HG03108 (cell line): Measurements from ENCODE around the gene ADGRE1.

Experiments
- ATAC-seq: cut with Tn5 transposase; IDR thresholded peaks from one replicate; pipeline ENCODE4 v1.9.1; 2021; ENCODE audit warnings: moderate library complexity; ENCODE audit not compliant: unreplicated experiment

The ADGRE1 gene

GRCh38 chr19:6947745-6948144 lies 60.4 kb downstream of the ADGRE1 start:
- peak; percentile 77 for ATAC-seq

DNA sequence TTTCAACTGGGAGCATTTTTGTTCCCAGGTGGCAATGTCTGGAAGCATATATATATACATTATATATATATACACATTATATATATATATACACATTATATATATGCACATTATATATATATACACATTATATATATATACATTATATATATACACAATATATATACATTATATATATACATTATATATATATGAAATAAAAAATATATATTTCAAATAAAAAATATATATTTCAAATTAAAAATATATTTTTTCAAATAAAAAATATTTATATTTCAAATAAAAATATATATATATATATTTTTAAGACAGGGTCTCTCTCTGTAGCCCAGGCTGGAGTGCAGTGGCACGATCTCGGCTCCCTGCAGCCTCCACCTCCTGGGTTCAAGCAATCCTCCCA lies 61.5 kb downstream of the ADGRE1 start:
- ATAC-seq: no peak

GRCh38 chr19:6952956-6953355 lies 65.6 kb downstream of the ADGRE1 start:
- ATAC-seq: no peak

DNA sequence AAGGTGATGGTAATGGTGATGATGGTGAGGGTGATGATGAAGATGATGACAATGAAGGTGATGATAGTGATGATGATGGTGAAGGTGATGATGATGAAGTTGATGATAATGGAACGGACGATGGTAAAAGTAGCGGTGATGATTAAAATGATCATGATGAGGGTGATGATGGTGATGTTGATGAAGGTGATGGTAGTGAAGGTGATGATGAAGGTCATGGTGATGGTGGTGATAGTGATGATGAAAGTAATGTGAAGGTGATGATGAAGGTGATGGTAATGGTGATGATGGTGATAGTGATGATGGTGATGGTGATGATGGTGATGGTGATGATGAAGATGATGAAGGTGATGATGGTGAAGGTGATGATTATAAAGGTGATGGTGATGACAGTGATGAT lies 67.7 kb downstream of the ADGRE1 start:
- no peak for ATAC-seq

DNA sequence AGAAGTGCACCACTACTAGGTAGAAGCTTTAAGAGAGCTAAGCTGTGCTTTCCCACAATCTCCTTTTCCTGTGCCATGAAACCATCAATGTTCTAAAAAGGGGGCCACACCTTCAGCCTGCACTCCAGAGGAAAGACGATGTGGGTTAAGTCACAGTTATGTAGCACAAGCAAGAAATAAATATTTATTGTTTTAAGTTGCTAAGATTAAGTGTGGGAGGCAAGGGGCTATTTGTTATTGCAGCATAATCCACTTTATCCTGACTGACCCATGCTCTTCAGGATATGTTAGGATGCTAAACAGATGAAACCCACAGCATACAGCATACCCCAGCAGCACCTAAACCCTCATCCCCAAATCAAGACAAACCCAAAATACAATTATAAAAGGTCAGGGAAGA lies 69.2 kb downstream of the ADGRE1 start:
- no peak for ATAC-seq

- ATAC-seq: no peak
Observed at GRCh38 chr19:6958791-6959190, 71.4 kb downstream of the ADGRE1 start.

DNA sequence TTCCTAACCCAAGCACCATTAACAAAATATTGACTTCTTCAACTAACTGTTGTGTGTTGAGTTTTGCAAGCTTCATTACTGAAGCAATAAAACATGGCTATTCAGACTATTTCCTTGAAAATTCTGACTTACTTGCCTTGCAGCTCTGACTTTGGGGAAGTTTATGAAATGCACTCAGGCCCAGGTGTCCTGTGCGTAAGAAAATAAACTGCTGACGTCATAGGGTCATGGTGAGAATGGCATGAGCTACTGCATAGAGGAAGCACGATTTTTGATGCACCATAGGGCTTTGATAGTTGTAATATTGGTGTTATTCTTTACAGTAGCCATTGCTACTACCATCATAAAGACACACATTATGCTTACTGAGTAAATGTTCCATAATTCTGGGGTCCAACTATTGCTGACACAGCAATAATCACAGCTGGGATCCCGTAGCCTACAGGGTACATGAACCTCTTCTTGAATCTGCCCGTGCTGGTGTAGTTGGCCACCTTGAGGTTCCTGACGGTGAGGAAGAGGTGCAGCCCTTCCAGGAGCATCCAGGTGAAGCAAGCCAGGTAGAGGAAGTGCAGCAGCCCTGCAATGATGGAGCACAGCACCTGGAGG lies 76.0 kb downstream of the ADGRE1 start:
- ATAC-seq: no peak

DNA sequence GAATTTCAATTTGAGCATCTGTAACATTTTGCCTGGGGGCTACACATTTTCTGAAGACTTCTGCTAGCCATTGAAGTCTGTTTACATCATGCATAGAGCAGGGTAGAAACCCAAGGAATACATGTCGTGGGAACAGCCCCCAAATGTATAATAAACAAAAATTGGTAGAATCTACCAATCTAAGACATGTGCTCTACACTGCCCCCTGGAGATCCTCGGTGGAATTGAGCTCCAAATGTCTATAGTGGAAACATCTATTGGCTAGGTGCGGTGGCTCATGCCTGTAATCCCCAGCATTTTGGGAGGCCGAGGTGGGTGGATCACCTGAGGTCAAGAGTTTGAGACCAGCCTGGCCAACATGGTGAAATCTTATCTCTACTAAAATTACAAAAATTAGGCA lies 76.6 kb downstream of the ADGRE1 start:
- ATAC-seq: no peak

GRCh38 chr19:6967967-6968366 lies 80.6 kb downstream of the ADGRE1 start:
- no peak for ATAC-seq

GRCh38 chr19:6969490-6969889 lies 82.1 kb downstream of the ADGRE1 start:
- no peak for ATAC-seq

DNA sequence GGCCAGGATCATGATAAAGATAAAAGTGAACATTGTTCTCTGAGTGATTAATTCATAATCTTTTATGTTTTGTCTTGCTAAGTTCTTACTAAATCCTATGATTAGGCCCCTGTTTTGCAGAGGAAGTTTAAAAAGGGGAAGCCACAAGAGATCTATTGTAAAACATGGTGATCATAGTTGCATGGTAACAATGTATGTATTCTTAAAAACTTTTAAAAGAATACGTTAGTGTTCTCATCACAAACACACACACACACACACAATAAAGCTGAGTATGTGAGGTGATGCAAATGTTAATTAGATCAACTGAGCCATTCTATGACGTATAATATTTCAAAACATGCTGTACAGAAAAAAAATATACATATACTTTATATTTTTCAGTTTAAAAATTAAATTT lies 82.6 kb downstream of the ADGRE1 start:
- ATAC-seq: no peak

DNA sequence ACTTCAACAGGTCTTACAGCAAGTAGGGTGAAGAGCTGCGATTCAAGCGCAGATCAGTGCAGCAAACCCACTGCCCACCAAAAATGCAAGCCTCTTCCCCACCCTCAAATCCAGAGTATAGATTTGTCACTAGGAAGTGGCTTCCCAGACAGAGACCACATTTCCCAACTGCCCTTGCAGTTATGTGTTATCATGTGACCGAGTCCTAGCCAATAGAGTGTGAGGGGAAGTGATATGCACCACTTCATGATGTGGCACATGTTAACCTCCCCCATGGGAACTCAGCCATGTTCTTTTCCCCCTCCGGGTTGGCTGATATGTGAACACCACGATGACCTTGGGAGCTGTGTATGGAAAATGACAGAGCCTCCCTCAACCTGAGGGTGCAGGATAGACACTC lies 83.1 kb downstream of the ADGRE1 start:
- ATAC-seq: no peak

GRCh38 chr19:6971366-6971765 lies 84.0 kb downstream of the ADGRE1 start:
- no peak for ATAC-seq

- no peak for ATAC-seq
Observed at GRCh38 chr19:6976197-6976596, 88.8 kb downstream of the ADGRE1 start.

- no peak for ATAC-seq
Observed at GRCh38 chr19:6979399-6979798, 92.0 kb downstream of the ADGRE1 start.

GRCh38 chr19:6983448-6983847 lies 96.1 kb downstream of the ADGRE1 start:
- ATAC-seq: no peak

GRCh38 chr19:6987850-6988249 lies 100.5 kb downstream of the ADGRE1 start:
- no peak for ATAC-seq

- ATAC-seq: no peak
Observed at GRCh38 chr19:6988257-6988656, 100.9 kb downstream of the ADGRE1 start.
